ENCODE results near the gene MRC2. TPM values are rescaled to one million over a fixed set of nuclear protein-coding genes. Genes with fewer than 3 reads are reported as not detected.

Gene MRC2
- total and polyA plus RNA-seq, 2 of the 13 experiments (the other 11 are each of a cell fraction or from before 2014, with no cell fraction given): not detected

DNA sequence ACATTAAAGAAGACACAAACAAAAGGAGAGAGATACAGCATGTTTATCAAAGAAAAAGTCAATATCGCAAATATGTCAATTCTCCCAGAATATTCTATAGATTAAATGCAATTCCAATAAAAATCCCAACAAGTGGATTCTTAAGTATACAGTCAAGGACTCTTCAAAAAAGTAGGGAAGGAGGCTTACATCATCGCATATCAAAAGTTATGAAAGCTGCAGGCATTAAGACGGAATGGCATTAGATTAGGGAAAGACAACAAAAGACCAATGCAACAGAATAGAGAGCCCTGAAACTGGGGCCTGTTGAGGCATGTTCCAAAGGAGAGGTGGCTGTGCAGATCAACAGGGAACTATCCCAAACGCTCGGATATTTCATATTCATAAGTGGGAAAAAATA lies 104.7 kb downstream of the MRC2 start:
- no peaks in the 10 kb centered on the region for H3K79me2 ChIP-seq (ENCODE audit: insufficient read depth, low read length)
- intact Hi-C loops (cut with micrococcal nuclease; ENCODE audit: unreplicated experiment) (no loop called here), in situ Hi-C loops (cut with HindIII; ENCODE audit: extremely low pct_ligation_motif_present, low pct_unique_long_range_greater_than_20kb) (no loop called here)
- ChIA-PET CTCF (ENCODE audit: low intra/inter-chr PET ratio, low total read pairs) (no interaction called here), POLR2A (no interaction called here)
- H3K9ac ChIP-seq (ENCODE audit: insufficient read depth, low read depth, low read length): no peak overlapping the region
- no peak overlapping the region for H2AFZ ChIP-seq (ENCODE audit: low read length)
- H3K36me3 ChIP-seq (replicated peaks in 1 of 2; ENCODE audit: control insufficient read depth in 1 of 2, insufficient read depth in 2 of 2, low read length in 2 of 2): no peaks in the 10 kb centered on the region
- no peaks in the 10 kb centered on the region for H3K9me3 ChIP-seq (ENCODE audit: low read length)
- no TSS peak for BruUV-seq (replicated peaks)
- WGBS (ENCODE audit: low lambda C conversion rate): 57% methylated on average over 5 of the region's 5 CpGs
- TF ChIP-seq ZNF496 (CRISPR knock-in tag; IDR thresholded peaks at IDR 0.05; ENCODE audit: insufficient replicate concordance) (no peak), ZNF432 (CRISPR knock-in tag; IDR thresholded peaks at IDR 0.05; ENCODE audit: borderline replicate concordance) (no peak), NFRKB (IDR thresholded peaks at IDR 0.05) (no peak)
- no peak for FAIRE-seq
- no peaks in the 10 kb centered on the region for H3K4me1 ChIP-seq (ENCODE audit: insufficient read depth, low read length)
- DNase-seq (ENCODE audit: low spot score): no peak
- no peak for ATAC-seq
- no peaks in the 10 kb centered on the region for H4K20me1 ChIP-seq (ENCODE audit: insufficient read depth, low read length)
- H3K4me2 ChIP-seq (ENCODE audit: low read depth, low read length): no peak overlapping the region
- peaks cover 2 to 13% of the 10 kb centered on the region in 2 experiments; a peak in 4 of 5 replicates for H3K27me3 ChIP-seq (ENCODE audit: control insufficient read depth in 1 of 2, insufficient read depth in 2 of 2, low read length in 2 of 2)
- H3K27ac ChIP-seq (ENCODE audit: extremely low read length, insufficient read depth, low read length): no peak overlapping the region
- no peak overlapping the region for H3K4me3 ChIP-seq (replicated peaks in 1 of 3; ENCODE audit: insufficient read depth in 1 of 3, low read depth in 2 of 3, low read length in 3 of 3)

DNA sequence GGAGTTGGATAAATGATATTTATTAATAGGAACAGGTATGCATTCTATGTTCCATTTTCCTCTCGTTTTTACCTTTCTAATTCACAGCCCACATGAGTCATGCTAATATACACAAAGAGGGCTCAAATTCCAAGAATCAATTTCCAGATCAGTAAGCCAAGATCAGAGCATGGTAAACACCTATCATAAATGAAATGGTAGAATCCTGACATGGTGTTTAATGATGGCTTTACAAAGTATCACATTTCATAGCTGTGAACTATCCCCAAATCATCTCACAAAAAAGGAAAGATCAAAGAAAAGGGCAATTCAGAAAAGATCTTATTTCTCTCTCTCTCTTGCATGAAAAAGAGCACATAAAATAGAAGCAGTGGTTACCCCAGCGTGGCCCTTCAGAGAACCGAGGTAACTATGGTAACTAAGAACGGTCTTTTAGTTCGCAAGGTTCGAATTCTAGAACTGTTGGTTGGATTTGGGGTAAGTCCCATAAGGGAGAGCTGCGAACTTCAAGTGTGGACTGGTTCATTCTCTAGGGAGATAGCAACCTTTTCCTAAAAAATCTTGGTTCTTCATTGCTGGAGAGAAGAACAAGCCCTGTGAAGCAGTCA lies 107.7 kb downstream of the MRC2 start:
- Histone ChIP-seq H3K4me2 (ENCODE audit: low read depth, low read length) (no peak overlapping the region), H3K79me2 (ENCODE audit: insufficient read depth, low read length) (no peaks in the 10 kb centered on the region), H3K27me3 (ENCODE audit: control insufficient read depth in 1 of 2, insufficient read depth in 2 of 2, low read length in 2 of 2) (peaks cover 4 to 36% of the 10 kb centered on the region in 2 experiments), H3K27ac (ENCODE audit: extremely low read length, insufficient read depth, low read length) (no peak overlapping the region), H3K9me3 (ENCODE audit: low read length) (no peaks in the 10 kb centered on the region), H3K9ac (ENCODE audit: insufficient read depth, low read depth, low read length) (no peak overlapping the region), H3K4me1 (ENCODE audit: insufficient read depth, low read length) (no peaks in the 10 kb centered on the region), H2AFZ (ENCODE audit: low read length) (no peak overlapping the region), H4K20me1 (ENCODE audit: insufficient read depth, low read length) (no peaks in the 10 kb centered on the region), H3K36me3 (replicated peaks in 1 of 2; ENCODE audit: control insufficient read depth in 1 of 2, insufficient read depth in 2 of 2, low read length in 2 of 2) (no peaks in the 10 kb centered on the region), H3K4me3 (replicated peaks in 1 of 3; ENCODE audit: insufficient read depth in 1 of 3, low read depth in 2 of 3, low read length in 3 of 3) (no peak overlapping the region)
- no peak for DNase-seq (ENCODE audit: low spot score)
- CTCF ChIA-PET (ENCODE audit: low intra/inter-chr PET ratio, low total read pairs): no interaction called here
- BruUV-seq (replicated peaks): no TSS peak
- WGBS (ENCODE audit: low lambda C conversion rate): 38% methylated on average over 7 of the region's 7 CpGs
- FAIRE-seq: no peak
- ATAC-seq: no peak
- TF ChIP-seq BRD4 (CRISPR knock-in tag; IDR thresholded peaks at IDR 0.05) (no peak), RXRA (CRISPR knock-in tag; IDR thresholded peaks at IDR 0.05) (no peak)
- TF ChIP-seq, protein P1, sequence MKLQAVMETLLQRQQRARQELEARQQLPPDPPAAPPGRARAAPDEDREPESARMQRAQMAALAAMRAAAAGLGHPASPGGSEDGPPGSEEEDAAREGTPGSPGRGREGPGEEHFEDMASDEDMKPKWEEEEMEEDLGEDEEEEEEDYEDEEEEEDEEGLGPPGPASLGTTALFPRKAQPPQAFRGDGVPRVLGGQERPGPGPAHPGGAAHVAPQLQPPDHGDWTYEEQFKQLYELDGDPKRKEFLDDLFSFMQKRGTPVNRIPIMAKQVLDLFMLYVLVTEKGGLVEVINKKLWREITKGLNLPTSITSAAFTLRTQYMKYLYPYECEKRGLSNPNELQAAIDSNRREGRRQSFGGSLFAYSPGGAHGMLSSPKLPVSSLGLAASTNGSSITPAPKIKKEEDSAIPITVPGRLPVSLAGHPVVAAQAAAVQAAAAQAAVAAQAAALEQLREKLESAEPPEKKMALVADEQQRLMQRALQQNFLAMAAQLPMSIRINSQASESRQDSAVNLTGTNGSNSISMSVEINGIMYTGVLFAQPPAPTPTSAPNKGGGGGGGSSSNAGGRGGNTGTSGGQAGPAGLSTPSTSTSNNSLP (IDR thresholded peaks at IDR 0.05; ENCODE audit: low read depth, low read length): peak; percentile 35; the same call in 1 of the 2 replicates
- TF ChIP-seq, protein P2, sequence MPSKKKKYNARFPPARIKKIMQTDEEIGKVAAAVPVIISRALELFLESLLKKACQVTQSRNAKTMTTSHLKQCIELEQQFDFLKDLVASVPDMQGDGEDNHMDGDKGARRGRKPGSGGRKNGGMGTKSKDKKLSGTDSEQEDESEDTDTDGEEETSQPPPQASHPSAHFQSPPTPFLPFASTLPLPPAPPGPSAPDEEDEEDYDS (CRISPR knock-in tag; IDR thresholded peaks at IDR 0.05): no peak
- in situ Hi-C loops (cut with HindIII; ENCODE audit: extremely low pct_ligation_motif_present, low pct_unique_long_range_greater_than_20kb): no loop called here
- POLR2A ChIA-PET: no interaction called here
- intact Hi-C loops (cut with micrococcal nuclease; ENCODE audit: unreplicated experiment): no loop called here

All from HepG2 (cell line).